Measurements from ENCODE around the gene PC. TPM values are rescaled to one million over a fixed set of nuclear protein-coding genes. Genes with fewer than 3 reads are reported as not detected.

PC gene
- total and polyA plus RNA-seq, 7 donors: 2.0 to 40.2 (median 11.8) TPM

DNA sequence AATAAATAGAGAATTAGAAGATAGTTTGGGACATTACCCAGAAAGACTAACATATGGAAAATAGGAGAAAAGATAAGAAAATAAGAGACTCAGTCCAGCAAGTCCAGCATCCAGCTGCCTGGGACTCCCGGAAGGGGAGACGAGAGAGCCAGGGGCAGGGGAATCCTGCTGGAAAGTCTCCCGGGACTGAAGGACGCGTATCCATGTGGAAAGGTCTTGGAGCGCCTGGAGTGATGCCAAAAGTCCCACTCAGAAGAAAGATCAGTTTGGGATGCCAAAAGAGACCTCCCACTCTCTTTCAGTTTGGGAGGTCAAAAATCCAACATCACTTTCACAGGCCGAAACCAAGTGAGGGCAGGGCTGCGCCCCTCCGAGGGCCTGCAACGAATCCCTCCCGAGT lies 70.7 kb downstream of the PC start:
- Histone ChIP-seq H3K27me3 (no peaks in the 10 kb centered on the region), H3K4me3 (no peak overlapping the region), H3K9me3 (no peaks in the 10 kb centered on the region), H3K4me1 (peaks cover 0 to 9% (median 5%) of the 10 kb centered on the region in 4 donors), H3K27ac (no peak overlapping the region), H3K36me3 (no peaks in the 10 kb centered on the region)
- WGBS, 2 donors: 84 to 92% methylated on average over 11 of the region's 11 CpGs
- no peak for DNase-seq
- intact Hi-C loops (cut with DNase I): no loop called here
- TF ChIP-seq POLR2AphosphoS5 (IDR thresholded peaks at IDR 0.05) (no peak), EP300 (IDR thresholded peaks at IDR 0.05) (no peak), POLR2A (IDR thresholded peaks at IDR 0.05) (no peak)
- TF ChIP-seq, protein P1, sequence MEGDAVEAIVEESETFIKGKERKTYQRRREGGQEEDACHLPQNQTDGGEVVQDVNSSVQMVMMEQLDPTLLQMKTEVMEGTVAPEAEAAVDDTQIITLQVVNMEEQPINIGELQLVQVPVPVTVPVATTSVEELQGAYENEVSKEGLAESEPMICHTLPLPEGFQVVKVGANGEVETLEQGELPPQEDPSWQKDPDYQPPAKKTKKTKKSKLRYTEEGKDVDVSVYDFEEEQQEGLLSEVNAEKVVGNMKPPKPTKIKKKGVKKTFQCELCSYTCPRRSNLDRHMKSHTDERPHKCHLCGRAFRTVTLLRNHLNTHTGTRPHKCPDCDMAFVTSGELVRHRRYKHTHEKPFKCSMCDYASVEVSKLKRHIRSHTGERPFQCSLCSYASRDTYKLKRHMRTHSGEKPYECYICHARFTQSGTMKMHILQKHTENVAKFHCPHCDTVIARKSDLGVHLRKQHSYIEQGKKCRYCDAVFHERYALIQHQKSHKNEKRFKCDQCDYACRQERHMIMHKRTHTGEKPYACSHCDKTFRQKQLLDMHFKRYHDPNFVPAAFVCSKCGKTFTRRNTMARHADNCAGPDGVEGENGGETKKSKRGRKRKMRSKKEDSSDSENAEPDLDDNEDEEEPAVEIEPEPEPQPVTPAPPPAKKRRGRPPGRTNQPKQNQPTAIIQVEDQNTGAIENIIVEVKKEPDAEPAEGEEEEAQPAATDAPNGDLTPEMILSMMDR (IDR thresholded peaks at IDR 0.05): no peak

DNA sequence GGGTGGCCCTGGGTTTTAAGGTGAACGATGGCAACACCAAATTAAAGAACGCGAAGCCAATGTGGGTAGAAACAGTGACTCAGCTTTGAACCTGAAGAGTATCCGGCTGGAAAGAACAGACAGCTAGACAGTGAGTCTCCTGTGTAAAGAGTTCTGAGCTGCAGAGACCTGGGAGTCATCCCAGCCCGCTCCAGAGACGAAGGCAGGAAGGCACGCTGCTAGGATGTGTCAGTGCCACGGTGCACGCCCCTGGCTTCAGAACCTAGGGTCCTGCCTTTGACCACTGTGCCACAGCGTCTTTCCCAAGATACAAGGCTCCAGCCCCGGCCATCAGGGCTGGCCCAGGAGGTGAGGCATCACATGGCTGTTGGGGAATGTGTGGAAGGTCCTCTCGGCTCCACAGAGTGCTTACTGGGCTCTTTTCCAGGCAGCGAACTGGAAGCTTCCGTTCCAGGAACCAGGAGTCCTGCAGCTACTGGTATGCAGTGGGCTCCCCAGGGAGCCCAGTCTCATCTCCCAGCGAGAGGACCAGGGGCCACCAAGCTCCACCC lies 71.4 kb downstream of the PC start:
- 89 to 93% methylated on average over 15 of the region's 15 CpGs for WGBS, 2 donors
- H3K9me3 ChIP-seq: no peaks in the 10 kb centered on the region
- intact Hi-C loops (cut with DNase I): no loop called here
- H3K4me3 ChIP-seq: no peak overlapping the region
- H3K4me1 ChIP-seq: peaks cover 0 to 14% (median 9%) of the 10 kb centered on the region in 4 donors
- no peak for TF ChIP-seq EP300 (IDR thresholded peaks at IDR 0.05)
- TF ChIP-seq POLR2AphosphoS5 (IDR thresholded peaks at IDR 0.05): no peak
- no peaks in the 10 kb centered on the region for H3K36me3 ChIP-seq
- no peak for DNase-seq
- H3K27ac ChIP-seq: no peak overlapping the region
- no peaks in the 10 kb centered on the region for H3K27me3 ChIP-seq

DNA sequence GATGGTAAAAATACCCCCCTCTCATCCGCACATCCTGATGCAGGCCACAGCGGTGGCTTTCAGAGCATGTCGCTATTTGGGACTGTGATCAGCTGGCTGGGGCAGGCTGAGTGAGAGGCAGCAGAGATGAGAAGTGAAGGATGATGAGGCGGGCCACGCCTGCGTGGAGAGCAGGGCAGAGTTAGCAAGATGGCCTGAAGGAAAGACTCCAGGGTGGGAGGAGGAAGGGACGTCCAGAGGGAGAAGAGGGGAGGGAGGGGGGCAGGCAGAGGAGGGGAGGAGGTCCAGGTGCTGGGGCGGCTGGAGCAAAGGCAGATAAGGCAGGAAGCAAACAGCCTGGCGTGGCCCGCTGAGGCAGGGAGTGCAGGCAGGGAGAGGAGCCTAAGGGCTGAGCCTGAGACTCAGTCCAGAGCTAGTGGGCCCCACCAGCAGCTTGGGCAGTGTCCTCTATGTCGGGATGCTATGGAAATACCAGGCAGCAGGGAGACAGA lies 72.2 kb downstream of the PC start:
- no peaks in the 10 kb centered on the region for H3K27me3 ChIP-seq
- no peak for DNase-seq
- no peaks in the 10 kb centered on the region for H3K36me3 ChIP-seq
- H3K9me3 ChIP-seq: no peaks in the 10 kb centered on the region
- H3K27ac ChIP-seq: no peak overlapping the region
- H3K4me1 ChIP-seq: peaks cover 0 to 14% (median 9%) of the 10 kb centered on the region in 4 donors
- H3K4me3 ChIP-seq: no peak overlapping the region
- WGBS, 2 donors: 69 to 76% methylated on average over 11 of the region's 11 CpGs
- TF ChIP-seq POLR2AphosphoS5 (IDR thresholded peaks at IDR 0.05): no peak
- TF ChIP-seq EP300 (IDR thresholded peaks at IDR 0.05): no peak
- TF ChIP-seq, protein P1 (IDR thresholded peaks at IDR 0.05): no peak
- no peak for TF ChIP-seq POLR2A (IDR thresholded peaks at IDR 0.05)
- intact Hi-C loops (cut with DNase I): no loop called here

DNA sequence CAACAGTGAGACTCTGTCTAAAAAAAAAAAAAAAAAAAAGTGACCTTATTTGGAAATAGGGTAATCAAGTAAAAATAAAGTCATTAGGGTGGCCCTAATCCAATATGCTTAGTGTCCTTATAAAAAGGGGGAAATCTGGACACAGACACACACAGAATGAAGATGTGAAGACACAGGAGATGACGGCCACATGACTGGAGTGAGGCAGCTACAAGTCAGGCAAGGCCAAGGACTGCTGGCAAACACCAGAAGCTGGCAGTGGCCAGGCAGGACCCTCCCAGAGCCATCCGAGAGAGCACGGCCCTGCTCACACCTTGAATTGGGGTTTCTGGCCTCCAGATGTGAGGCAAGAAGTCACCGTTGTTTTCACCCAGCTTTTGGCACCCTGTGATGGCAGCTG lies 72.7 kb downstream of the PC start:
- 89 to 91% methylated on average over 4 of the region's 4 CpGs for WGBS, 2 donors

DNA sequence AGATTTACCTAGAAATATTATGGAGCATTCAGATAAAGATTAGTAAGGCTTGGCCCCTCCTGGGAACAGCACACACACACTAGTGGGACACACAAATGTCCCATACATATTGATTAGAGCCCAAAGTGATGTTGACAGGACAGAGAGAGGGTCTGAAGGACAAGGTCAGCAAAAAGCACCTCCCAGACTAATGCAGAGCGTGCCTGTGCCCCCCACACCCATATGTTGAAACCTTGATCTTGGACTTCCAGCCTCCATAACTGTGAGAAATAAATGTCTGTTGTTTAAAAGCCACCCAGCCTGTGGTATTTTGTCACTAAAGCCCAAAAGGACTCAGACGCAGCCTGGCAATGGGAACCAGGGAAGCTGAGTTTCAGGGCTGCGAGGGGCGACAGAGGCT lies 73.7 kb downstream of the PC start:
- H3K36me3 ChIP-seq: no peaks in the 10 kb centered on the region
- no peak for DNase-seq
- H3K27me3 ChIP-seq: no peaks in the 10 kb centered on the region
- TF ChIP-seq POLR2AphosphoS5 (IDR thresholded peaks at IDR 0.05) (no peak), POLR2A (IDR thresholded peaks at IDR 0.05) (no peak), EP300 (IDR thresholded peaks at IDR 0.05) (no peak)
- TF ChIP-seq, protein P1 (IDR thresholded peaks at IDR 0.05): no peak
- WGBS, 2 donors: 96 to 97% methylated on average over 4 of the region's 4 CpGs
- H3K4me3 ChIP-seq: no peak overlapping the region
- H3K4me1 ChIP-seq: peaks cover 0 to 14% (median 9%) of the 10 kb centered on the region in 4 donors
- intact Hi-C loops (cut with DNase I): loop anchor here (5.0 kb wide), 1 partner anchor 42 kb away; the partner anchor contains the start of gene RCE1
- H3K27ac ChIP-seq: no peak overlapping the region
- no peaks in the 10 kb centered on the region for H3K9me3 ChIP-seq

More for the DNA sequence above, 72.7 kb downstream of the PC start:
- DNase-seq: no peak
- TF ChIP-seq, protein P1 (IDR thresholded peaks at IDR 0.05): no peak
- TF ChIP-seq POLR2A (IDR thresholded peaks at IDR 0.05) (no peak), EP300 (IDR thresholded peaks at IDR 0.05) (no peak), POLR2AphosphoS5 (IDR thresholded peaks at IDR 0.05) (no peak)
- Histone ChIP-seq H3K36me3 (no peaks in the 10 kb centered on the region), H3K27ac (no peak overlapping the region), H3K4me1 (peaks cover 0 to 14% (median 9%) of the 10 kb centered on the region in 4 donors), H3K27me3 (no peaks in the 10 kb centered on the region), H3K4me3 (no peak overlapping the region), H3K9me3 (no peaks in the 10 kb centered on the region)
- intact Hi-C loops (cut with DNase I): no loop called here

Measured in sigmoid colon (tissue), 7 donors.